HG02973 (cell line): Measurements from ENCODE around the gene KRT6C.
"Not testable (repeated sequence)": the region's sequence is repeated elsewhere in the genome, so short reads cannot be mapped to it uniquely, and the experiment has no call there.

Experiments
- ATAC-seq: cut with Tn5 transposase; IDR thresholded peaks from one replicate; pipeline ENCODE4 v1.9.1; 2021; ENCODE audit warnings: moderate library complexity; ENCODE audit not compliant: unreplicated experiment

The KRT6C gene

DNA sequence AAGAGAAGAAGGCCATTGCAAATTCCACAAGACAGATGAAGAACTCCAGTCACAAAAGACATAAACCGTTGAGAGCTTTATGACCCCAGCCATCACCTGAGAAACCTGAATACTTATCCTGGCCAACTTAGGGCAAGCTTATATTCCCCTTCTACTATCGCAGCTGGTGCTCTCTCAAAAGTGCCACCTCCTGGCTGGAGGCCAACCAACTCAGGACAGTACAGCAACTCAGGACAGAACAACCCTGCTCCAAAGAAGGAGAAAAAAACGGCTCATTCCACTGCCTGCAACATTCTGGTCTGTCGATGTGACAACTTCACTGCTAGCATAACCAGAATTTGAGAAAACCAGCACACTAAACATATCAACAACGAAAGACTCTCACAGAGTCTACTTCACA, 11.9 kb downstream of the KRT6C start:
- no peak for ATAC-seq

- no peak for ATAC-seq
Measured at GRCh38 chr12:52458861-52459260, 14.7 kb downstream of the KRT6C start.

- ATAC-seq: no peak
Measured at GRCh38 chr12:52455821-52456220, 17.8 kb downstream of the KRT6C start.

DNA sequence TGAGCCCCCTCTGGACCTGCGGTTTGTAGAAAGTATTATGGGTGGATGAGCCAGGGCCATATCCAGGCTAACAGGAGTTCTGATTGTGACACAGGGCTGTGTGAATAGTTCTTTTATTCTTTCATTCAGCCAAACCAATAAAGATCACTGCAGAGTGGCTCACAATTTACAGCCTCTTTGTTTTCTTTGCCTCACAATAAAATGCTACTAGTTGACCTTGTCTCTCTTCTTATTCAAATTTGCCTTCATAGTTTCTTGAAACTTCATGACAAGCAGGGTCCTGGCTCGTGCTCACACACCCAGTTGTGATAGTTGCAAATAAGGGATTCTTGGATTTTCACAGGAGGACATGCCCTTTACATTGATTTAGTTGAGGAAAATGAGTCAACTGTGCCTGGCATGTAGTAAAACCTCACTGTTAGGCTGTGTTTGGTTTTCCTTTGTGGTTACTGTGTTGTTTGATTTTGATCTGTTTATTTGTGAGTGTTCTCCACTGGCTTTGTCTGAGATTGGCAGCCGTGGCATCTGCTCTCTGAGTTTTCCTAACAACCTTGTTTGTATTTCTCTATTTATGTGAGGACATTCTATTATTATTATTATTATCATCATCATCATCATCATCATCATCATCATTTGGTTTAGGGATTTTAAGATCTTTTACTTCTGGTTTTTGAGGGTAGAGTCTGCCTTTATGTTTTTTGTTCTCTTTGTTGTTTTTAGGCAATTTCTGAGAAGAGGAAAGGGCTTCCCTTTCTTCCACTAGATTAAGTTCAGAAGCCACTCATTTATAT, 19.0 kb downstream of the KRT6C start:
- ATAC-seq: no peak

DNA sequence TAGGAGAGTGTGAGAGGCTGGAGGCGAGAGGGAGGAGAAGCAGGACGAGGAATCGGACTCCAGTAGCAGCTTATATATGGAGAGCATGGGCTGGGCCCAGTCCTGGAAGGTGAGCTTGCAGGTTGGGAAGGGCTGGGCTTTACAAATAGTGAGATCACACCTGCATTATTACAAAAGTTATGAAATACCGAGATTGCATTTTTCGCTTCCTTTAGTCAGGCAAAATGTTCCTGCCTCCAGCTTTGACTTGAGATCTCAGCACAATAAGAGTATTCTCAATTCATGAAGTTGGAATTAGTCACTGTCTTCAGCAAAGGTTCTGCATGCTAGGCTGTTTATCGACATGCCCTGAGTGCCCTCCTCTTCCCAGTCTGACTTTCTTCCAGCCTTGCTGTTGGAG, 21.5 kb downstream of the KRT6C start, which contains the start of gene KRT6B:
Gene KRT6B, minus strand, starts transcription at position 46 of the 400 bp plus-strand sequence. CDS start 68 bp downstream, outside the sequence.
- no peak for ATAC-seq

DNA sequence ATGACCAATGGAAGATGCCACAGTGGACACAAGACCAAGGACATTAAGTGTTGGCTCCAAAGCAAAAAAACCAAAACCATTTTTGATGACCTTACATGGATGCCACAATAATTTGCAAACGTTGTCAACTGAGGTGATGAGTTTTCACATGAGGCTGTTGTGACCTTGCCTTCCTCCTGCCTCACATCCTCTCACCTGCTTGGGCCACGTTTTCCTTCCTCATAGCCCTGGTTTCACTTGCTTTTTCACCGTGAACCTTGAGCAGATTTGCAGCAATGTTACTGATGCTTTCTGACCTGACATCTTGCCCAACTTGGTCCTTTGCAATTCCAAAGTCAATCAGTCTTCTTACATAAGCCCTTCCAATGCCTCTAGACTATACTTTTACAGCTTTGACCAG, 25.4 kb downstream of the KRT6C start:
- ATAC-seq: no peak

GRCh38 chr12:52447196-52447595, 26.4 kb downstream of the KRT6C start:
- ATAC-seq: not testable (repeated sequence)

GRCh38 chr12:52446367-52447045, 27.1 kb downstream of the KRT6C start:
- ATAC-seq: no peak

DNA sequence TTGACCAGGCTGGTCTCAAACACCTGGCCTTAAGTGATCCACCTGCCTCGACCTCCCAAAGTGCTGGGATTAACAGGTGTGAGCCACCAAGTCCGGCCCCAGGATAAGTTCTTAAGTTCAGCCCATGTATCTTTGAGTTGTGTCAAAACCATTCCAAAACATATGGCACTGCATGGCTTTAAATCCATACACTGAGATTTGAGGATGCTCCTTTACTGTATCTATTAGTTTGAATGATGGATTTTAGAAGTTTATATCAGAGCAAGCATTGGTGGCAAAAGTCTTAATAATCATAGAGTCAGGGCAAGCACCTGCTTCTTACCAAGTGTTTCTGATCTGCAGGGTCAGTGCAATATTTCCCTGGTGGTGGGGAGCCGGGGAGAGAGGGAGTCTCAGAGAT, 27.7 kb downstream of the KRT6C start:
- ATAC-seq: no peak

- ATAC-seq: no peak
Measured at GRCh38 chr12:52444647-52445595, 28.7 kb downstream of the KRT6C start.

DNA sequence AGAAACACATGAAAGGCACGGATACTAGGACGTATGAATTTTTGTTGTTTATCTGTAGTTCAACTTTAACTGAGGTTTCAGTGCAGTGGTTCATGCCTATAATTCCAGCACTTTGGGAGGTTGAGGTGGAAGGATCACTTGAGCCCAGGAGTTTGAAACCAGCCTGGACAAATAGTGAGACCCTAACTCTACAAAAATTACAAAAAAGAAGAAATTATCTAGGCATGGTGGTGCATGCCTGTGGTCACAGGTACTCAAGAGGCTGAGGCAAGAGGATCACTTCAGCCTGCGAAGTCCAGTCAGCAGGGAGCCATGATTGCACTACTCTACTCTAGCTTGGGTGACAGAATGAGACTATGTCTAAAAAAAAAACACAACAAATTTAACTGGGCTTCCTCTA, 29.6 kb downstream of the KRT6C start:
- ATAC-seq: no peak

GRCh38 chr12:52442600-52443061, 31.0 kb downstream of the KRT6C start:
- ATAC-seq: no peak

DNA sequence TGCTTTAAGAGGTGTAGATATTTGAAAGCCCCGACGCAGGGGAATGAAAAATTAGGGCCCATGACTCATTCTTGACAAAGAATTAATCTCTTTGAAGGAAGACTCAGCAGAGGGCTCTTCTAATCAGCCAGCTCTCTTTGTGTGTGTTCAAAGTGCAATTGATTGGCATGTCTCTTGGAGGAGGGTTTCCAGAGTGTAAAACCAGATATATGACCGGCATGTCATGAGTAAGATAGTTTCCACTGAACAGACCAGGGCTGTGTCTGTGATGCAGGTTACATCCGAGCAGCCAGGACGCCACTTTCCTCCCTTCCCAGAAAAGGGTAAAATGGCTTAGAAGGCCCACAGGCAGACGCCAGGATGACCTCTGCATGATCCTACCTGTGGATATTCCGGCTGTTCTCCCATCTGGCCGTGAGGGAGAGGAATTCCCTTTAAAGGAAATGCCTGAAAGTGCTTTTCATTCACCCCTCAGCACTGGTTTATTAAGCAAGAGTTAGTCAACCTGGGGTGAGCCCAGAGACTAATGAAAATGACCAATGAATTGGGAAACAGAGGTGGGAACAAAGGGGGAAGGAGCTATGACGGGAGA, 32.2 kb downstream of the KRT6C start:
- no peak for ATAC-seq

DNA sequence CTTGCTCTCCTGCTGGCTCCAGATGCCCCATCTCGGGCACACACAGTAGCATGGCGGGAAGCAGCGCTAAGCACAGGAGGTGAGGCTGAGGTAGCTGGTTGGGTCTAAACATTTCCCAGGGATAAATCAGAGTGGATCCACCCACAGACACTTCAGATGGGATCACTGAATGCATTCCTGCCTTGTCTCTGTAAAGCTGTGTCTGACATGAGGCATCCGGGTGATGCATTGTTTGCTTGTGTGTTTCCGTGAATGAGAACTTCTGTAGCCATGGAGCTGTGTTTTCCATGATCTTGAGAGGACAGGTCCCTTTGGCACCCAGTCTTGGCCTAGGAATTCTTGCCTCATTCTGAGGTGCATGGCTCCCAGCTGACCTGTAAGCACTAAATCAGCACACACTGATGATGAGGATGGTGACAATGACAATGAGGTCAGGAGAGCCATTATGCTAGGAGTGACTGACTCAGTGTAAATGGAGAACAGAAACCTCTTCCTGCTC, 32.7 kb downstream of the KRT6C start:
- ATAC-seq: no peak

DNA sequence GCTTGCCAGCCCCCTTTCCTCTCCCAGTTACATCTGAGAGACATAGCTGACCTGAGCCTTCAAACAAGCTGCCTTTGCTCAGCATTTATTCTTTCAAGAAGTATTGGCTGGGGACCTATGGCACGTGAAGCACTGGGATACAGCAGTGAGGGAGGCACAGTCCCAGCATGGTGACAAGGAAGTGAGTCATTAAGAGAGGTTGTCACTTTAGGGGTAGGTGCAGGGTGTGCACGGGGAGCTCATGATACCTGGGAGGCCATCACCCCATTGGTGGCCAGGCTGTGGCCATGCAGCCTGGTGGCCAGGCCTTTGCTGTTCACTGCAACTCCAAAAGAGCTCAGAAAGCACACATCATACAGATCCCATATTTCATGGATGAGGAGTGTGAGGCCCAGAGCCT, 33.8 kb downstream of the KRT6C start:
- no peak for ATAC-seq

GRCh38 chr12:52439420-52439819, 34.2 kb downstream of the KRT6C start:
- no peak for ATAC-seq

DNA sequence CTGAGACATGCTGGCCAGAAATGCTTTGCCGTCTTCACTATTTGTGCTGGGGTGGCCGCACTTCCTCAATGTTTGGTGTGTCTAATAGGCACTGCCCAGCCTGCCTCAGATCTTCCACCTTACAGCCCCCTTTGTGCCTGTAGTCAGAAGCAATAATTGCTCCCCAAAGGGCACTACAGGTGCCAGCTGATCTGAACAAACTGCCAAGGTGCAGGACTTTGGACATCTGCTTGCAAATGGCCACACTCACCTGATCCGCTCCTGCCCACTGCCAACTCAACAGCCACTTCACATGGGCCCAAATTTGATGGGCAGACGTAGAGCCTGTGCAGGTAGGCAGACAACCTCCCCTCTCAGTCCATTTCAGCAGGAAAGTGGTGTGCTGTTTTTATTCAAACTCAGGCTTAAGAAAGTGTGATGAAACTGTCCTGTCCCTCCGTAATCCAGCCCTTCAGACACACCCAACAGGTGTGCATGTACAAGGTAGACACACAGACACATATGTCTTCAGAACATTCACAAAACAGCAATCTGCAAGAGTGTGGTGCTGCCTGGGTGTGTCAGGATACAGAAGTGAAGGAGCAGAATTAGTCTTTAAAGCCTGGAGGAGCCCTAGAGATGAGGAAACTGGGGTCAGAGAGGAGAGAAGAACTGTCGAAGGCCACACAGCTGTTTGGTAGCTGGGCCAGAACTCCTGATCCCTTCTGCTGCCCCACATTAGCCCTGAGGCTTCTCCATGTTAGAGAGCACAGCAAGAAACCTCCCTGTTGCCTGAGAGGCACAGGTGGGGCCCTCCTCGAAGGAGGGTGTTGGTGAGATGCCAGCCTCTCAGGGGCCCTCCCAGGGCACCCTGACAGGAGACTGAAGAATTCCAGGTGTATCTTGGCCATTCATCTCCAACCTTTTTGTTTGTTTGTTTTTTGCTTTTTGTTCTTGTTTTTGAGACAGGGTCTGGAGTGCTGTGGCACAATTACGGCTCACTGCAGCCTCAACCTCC, 35.0 kb downstream of the KRT6C start:
- ATAC-seq: no peak

DNA sequence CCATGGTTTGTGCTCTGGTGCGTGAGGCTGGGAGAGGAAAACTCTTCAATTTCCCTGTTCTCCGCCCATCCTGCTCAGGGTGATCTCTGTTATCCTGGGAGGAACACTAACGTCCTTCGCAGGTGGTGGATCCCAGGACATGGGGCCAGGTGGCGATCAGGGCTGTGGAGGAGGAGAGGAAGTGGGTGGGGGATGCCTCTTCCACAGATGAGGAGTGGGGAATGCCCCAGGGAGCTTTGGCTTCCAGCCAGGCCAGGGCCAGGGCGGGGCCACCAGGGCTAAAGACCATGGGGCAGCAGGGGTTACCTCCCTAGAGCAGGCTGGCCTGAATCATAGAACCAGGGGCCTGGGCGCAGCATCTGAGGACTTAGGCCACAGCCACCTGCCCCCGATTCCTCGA, 36.1 kb downstream of the KRT6C start:
- no peak for ATAC-seq

DNA sequence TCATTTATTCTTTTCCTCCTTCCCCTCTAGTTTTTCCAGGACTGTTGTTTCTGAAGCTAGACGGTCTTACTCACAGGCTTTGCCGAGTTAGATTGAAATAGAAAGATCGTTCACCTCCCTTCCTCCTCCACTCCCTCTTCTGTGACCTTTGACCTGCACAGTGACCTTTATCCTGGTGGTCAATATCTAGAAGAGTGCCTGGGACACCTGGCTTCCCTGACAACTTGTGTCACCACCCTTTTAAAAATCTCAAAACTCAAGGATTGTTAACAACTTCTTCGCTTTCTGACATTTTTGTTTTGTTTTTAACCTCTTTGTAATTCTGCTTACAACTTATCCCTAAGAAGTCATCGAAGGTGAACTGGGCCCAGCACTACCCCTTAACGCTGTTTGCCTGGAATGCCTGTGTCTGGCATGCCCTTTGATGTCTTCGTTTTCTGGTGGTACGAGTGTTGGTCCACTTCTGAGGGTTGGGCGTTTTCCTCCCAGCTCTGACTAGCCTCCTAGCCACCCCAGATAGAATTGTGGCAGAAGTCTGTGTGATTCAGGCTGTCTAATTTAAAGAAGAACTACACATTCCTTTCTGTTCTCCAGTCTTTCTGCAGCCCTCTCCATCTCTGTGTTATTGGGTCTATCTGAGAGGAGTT, 36.7 kb downstream of the KRT6C start:
- no peak for ATAC-seq
